Stimulated activated naive CD4-positive, alpha-beta T cell treated with Interleukin-2 at 50 U/mL for 16 hours (primary cell): ENCODE results near the gene AVPI1.
"Not testable (repeated sequence)": the region's sequence is repeated elsewhere in the genome, so short reads cannot be mapped to it uniquely, and the experiment has no call there.

Experiments used
- DNase-seq: peaks from one replicate; lab custom pipeline; 2025; lab: John Stamatoyannopoulos, UW

The AVPI1 gene

DNA sequence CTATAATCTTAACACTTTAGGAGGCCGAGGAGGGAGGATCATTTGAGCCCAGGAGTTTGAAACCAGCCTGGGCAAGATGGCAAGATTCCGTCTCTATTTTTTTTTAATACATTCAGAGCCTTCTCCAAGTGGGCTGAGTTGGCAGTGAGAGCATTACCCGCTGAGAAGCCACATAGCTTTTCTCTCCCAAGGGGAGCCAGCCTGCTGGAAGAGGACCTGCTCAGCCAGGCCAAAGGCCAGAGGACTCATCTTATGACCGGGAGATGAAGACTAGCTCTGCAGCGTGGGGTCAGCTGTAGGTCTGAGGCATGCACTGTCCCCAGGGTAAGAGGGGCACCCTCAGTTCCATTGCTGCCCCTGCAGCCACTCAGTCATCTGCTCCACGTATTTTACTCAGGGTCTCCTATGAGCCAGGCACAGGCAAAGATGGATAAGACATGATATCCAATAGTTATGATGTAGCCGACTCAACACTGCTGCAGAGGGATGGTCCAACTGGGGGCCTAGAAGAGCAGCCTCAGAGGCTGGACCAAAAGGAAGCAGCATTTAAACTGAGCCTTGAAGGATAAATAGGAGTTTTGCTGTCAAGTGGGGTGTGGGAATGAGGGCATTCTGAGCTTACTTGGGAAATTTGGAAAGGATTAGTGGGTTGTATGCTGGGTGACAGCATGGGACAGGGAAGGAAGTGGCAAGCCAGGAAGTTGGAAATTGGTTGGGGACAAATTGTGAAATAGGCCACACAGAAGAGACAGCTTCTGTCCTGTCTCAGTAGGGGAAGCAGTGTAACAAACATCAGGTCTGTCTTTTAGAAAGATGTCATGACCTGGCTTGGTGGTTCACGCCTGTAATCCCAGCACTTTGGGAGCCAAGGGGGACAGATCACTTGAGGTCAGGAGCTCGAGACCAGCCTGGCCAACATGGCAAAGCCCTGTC lies 24.9 kb upstream of the AVPI1 start:
- no peak for DNase-seq

- peak; percentile 25 for DNase-seq
These were observed 22.2 kb upstream of the AVPI1 start for GRCh38 chr10:97708976-97709946.

- DNase-seq = no peak
These were observed 21.1 kb upstream of the AVPI1 start for GRCh38 chr10:97708167-97708566.

- no peak for DNase-seq
These were observed 20.3 kb upstream of the AVPI1 start for GRCh38 chr10:97707134-97707861.

DNA sequence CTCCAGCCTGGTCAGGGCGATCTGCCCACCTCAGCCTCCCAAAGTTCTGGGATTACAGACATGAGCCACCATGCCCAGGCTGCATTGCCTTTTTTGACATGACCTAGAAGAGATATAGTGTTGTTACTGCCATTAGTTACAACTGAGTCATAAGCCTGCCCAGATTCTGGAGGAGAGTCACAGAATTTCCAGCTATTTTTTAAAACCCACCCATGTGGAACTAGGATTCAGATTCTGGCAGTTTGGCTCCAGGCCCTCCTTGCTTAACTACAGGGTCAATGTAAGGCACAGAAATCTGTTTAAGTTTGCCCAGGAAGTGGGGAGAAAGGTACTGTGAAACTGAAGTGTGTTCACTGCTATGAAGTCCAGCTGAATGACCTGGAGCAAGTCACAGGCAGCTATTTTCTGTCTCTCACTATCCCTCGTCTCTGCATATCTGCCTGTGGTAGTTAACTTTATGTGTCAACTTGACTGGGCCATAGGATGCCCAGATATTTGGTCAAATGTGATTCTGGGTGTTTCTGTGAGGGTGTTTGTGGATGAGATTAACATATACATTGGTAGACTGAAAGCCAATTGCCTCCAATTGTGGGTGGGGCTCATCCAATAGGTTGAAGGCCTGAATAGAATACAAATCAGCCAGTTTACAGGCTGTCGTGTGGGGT lies 18.1 kb upstream of the AVPI1 start:
- no peak for DNase-seq

- no peak for DNase-seq
These were observed 17.3 kb upstream of the AVPI1 start for GRCh38 chr10:97704341-97704740.

DNA sequence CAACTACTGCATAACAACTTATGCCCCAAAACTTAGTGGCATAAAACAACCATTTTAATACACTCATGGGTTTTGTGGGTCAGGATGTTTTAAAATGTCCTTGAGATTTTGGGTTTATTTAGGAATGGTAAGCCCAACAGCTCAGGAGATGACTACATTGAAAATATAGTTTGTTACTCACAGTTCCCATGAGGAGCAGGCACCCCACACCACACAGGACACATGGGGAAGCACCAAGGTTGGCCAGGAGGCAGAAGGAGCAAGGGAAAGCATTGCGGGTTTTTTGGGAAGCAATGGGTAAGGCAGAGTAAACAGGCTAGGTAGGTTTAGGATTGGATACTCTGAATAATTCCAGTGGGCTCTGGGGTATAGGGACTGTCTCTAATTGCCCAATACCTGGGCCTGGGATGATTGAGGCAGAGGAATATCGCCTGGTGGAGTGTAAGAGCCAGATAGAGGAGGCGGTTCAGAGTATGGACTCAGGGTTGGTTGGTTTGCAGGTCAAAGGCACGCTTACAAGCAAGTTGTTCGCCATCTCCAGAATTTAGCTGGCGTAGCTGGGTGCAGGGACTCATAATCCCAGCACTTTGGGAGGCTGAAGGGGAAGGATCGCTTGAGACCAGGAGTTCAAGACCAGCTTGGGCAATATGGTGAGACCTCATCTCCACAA lies 16.5 kb upstream of the AVPI1 start:
- no peak for DNase-seq

- DNase-seq = peak; percentile 12
These were observed 14.5 kb upstream of the AVPI1 start for GRCh38 chr10:97701438-97702069.

- not testable (repeated sequence) for DNase-seq
These were observed 11.1 kb upstream of the AVPI1 start for GRCh38 chr10:97698072-97698655.

DNA sequence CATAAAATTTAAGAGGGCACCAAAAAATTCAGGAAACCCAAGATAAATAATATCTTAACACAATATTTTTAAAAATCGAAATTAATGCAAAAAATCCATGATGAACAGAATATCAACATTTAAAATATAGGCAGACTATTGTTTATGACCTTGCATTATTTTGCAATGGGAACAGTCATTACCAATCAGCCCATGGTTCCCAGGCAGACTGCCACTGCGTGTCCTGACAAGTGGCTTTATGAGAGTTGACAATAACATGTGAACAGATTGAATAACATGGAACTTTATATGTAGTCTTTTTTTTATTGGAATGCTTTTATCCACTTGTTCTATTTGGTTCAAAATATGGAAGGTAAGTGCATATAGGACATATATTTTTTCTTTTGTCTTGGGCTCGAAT lies 3.1 kb upstream of the AVPI1 start:
- DNase-seq = no peak

- DNase-seq = no peak
These were observed 2.5 kb upstream of the AVPI1 start for GRCh38 chr10:97689559-97690020.

GRCh38 chr10:97687785-97688781 lies 1.0 kb upstream of the AVPI1 start:
- DNase-seq = no peak

DNA sequence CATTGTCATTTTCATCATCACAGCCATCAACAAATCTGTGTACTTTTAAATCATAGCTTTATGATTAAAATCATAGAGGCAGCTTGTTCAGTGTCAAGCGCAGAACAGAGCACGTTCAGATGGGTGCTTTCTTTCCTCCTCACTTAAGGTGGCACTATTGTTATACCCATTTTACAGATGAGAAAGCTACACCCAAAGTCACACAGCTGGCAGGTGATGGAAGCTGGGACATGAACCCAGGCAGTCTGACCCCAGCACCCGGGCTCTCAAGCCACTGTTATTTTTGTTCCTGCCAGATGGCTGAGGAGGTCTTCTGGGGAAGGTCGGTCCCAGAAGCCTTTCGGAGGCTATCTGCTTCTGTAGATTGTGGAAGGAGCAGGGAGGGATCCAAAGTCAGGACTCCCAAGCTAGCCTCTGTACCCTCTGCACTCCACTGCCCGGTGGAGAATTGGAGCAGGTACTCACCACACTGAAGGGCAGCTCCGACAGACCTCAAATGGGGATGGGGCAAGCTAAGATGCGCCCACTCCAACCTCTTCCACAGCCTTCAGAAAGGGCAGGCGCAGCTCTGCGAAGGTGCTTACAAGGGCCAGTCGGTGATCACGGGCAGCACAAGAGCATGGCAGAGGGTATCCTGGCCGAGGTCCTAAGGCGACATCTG lies 610 bp downstream of the AVPI1 start:
- peak; percentile 21 for DNase-seq

- DNase-seq = no peak
These were observed 1.6 kb downstream of the AVPI1 start for GRCh38 chr10:97685395-97685958.

GRCh38 chr10:97684866-97685394 lies 2.1 kb downstream of the AVPI1 start:
- no peak for DNase-seq

DNA sequence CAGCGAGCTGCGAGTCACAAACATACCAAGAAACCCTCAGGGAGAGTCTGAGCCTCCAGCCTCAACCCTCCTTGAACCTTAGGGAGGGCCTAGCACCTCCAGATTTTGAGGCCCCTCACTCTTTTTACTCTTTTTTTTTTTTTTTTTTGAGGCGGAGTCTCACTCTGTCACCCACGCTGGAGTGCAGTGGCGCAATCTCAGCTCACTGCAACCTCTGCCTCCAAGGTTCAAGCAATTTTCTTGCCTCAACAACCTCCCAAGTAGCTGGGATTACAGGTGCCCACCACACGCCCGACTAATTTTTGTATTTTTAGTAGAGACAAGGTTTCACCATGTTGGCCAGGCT lies 2.7 kb downstream of the AVPI1 start:
- DNase-seq = not testable (repeated sequence)

DNA sequence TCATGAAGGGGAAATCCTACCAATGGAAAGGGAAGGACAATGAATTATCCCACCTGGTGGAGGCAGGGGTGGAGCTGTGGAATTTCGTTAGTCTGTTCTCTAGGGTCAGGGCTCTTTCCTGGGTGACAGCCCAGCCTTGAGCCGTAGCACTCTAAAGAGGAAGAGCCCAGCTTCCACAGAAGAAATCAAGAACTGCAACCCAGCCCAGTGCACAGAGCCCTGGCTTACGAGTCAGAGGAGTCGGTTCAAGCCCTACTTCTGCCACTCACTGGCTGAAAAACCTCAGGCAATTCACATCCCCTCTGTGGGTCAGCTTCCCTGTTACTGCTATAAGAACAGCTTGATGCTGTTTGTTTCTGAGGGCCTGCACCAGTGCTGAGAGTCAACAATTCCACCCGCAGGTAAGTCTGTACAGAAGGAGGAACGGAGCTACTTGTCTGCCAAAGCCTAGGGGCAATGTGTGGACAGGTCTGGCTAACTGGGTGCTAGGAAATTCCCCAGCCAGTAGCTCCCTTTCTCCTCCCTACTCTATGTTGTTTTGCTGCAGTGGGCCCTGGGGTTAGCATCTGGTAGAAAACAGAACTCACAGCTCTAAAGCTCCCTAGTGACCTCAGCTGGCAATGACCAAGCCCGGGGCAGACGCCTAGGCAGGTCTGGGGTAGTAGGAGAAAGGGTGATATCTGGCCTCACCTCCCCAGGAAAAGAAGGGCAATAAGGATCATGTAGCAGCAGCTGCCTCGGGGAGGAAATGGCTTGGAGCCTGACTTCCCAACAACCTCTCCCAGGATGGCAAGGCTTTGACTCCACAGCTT lies 3.3 kb downstream of the AVPI1 start:
- no peak for DNase-seq
